Gastrocnemius medialis (tissue), 4 donors: ENCODE data around the gene NFIA. TPM values are rescaled to one million over a fixed set of nuclear protein-coding genes. Genes with fewer than 3 reads are reported as not detected.
A peak's percentile ranks its signal among the peaks of the same experiment; 100 is the strongest.

Experiments
- ATAC-seq, 2 donors: fragments of 150-250 bp; one replicate each; pipeline ENCODE4 v1.9.1; 2016
- DNase-seq, 2 donors: peaks; one replicate each; pipeline ENCODE4 v3.0.0-alpha.2; 2019
- H3K27ac ChIP-seq, 4 donors: fragments of 200-600 bp; sonication (generic); 1 replicate in 1 of 4; 2 replicates in 3 of 4; pipeline ENCODE4 v1.5.1; 2016 to 2018; ENCODE audit warnings: mild to moderate bottlenecking in 2 of 4, moderate library complexity in 1 of 4
- H3K27me3 ChIP-seq, 3 donors: fragments of 200-600 bp; sonication (generic) in 2 of 3; 1 replicate in 1 of 3; 2 replicates in 2 of 3; pipeline versions ENCODE4 v1.5.1 to v1.6.0; 2016 to 2019; ENCODE audit warnings: mild to moderate bottlenecking in 1 of 3, moderate library complexity in 1 of 3
- H3K36me3 ChIP-seq, 2 donors: fragments of 200-600 bp; sonication (generic) in 1 of 2; one replicate each; pipeline ENCODE4 v1.5.1; 2017 to 2018
- H3K4me1 ChIP-seq, 2 donors: fragments of 200-600 bp; sonication (generic) in 1 of 2; one replicate each; pipeline ENCODE4 v1.5.1; 2016 to 2017; ENCODE audit warnings: mild to moderate bottlenecking in 2 of 2
- H3K4me3 ChIP-seq, 4 donors: fragments of 200-600 bp; sonication (generic) in 3 of 4; 1 replicate in 1 of 4; 2 replicates in 3 of 4; pipeline ENCODE4 v1.5.1; 2016 to 2019; ENCODE audit warnings: mild to moderate bottlenecking in 2 of 4
- H3K9me3 ChIP-seq, 3 donors: fragments of 200-600 bp; sonication (generic) in 2 of 3; 1 replicate in 1 of 3; 2 replicates in 2 of 3; pipeline ENCODE4 v1.5.1; 2016 to 2019
- CTCF ChIP-seq, 5 experiments: fragments of 450-650 bp in 3 of 5; fragments of 200-600 bp in 2 of 5; sonication (generic) in 2 of 5; IDR thresholded peaks in 4 of 5; conservative IDR thresholded peaks in 1 of 5; 1 replicate in 4 of 5; 2 replicates in 1 of 5; pipeline ENCODE4 v1.5.1; 2016 to 2019; ENCODE audit warnings: antibody characterized with exemption in 5 of 5, mild to moderate bottlenecking in 3 of 5, moderate library complexity in 3 of 5
- POLR2A ChIP-seq, 2 donors: fragments of 450-650 bp; IDR thresholded peaks; one replicate each; pipeline ENCODE4 v1.6.1; 2017; ENCODE audit warnings: antibody characterized with exemption in 2 of 2, mild to moderate bottlenecking in 2 of 2, moderate library complexity in 2 of 2
- in situ Hi-C, 4 donors: fragments of 200-750 bp; cut with MboI; loops; one replicate each; pipeline versions ENCODE4 v1.15.0 to v1.8.0; 2017; ENCODE audit warnings: low sequenced_read_pairs in 4 of 4
- intact Hi-C: fragments of 100-400 bp; cut with DNase I; formaldehyde crosslinking; loops from one replicate; pipeline ENCODE4 v1.15.1; 2023; ENCODE audit warnings: low total_unique reads
- total RNA-seq, 4 donors: library from RNA; depleted of rRNA; stranded (reverse); fragments of >200 nt; gene quantifications; one replicate each; pipeline versions ENCODE4 v1.1.0 to v1.2.3, GENCODE V29; 2016

NFIA gene
- total RNA-seq, 4 donors from 2014 or later = 12.9 to 27.0 (median 26.6) TPM

GRCh38 chr1:61051443-61051718, 31.0 kb upstream of the NFIA start:
- in situ Hi-C loops (loop anchor here (5.0 to 25.0 kb wide), 5 partner anchors 186 to 293 kb away; no protein-coding TSS in a partner anchor), intact Hi-C loops (loop anchor here (2.0 to 5.0 kb wide), 3 partner anchors 69 to 676 kb away; partner anchors contain the start of gene TM2D1)
- ATAC-seq (no peak), DNase-seq (no peak)
- Histone ChIP-seq H3K36me3 (no peaks in the 10 kb centered on the region), H3K27me3 (no peaks in the 10 kb centered on the region), H3K27ac (peak overlapping the region; percentile 92 to 100 (median 96)), H3K9me3 (no peaks in the 10 kb centered on the region), H3K4me3 (peak overlapping the region; percentile 75 to 99 (median 96)), H3K4me1 (peaks cover 29 to 40% of the 10 kb centered on the region in 2 donors)
- TF ChIP-seq CTCF (IDR thresholded peaks at IDR 0.05 in 4 of 5, conservative IDR thresholded peaks at IDR 0.05 in 1 of 5) (no peak), POLR2A (IDR thresholded peaks at IDR 0.05) (no peak)

- intact Hi-C loops = loop anchor here (2.0 to 5.0 kb wide), 4 partner anchors 29 to 675 kb away; partner anchors contain the start of gene TM2D1
- peaks cover 33 to 41% of the 10 kb centered on the region in 2 donors for H3K4me1 ChIP-seq
- H3K27ac ChIP-seq = peak overlapping the region; percentile 92 to 100 (median 96)
- TF ChIP-seq POLR2A (IDR thresholded peaks at IDR 0.05) (peak; percentile 55 to 69), CTCF (IDR thresholded peaks at IDR 0.05 in 4 of 5, conservative IDR thresholded peaks at IDR 0.05 in 1 of 5) (no peak)
- no peaks in the 10 kb centered on the region for H3K9me3 ChIP-seq
- peak; percentile 33 to 34 for ATAC-seq
- DNase-seq = peak; percentile 74 to 85
- no peaks in the 10 kb centered on the region for H3K27me3 ChIP-seq
- peak overlapping the region; percentile 75 to 99 (median 96) for H3K4me3 ChIP-seq
- in situ Hi-C loops = loop anchor here (5.0 to 25.0 kb wide), 5 partner anchors 185 to 293 kb away; no protein-coding TSS in a partner anchor
- H3K36me3 ChIP-seq = no peaks in the 10 kb centered on the region
Observed at GRCh38 chr1:61051719-61052394, 30.5 kb upstream of the NFIA start.

GRCh38 chr1:61052395-61053225, 29.8 kb upstream of the NFIA start:
- no peak for TF ChIP-seq POLR2A (IDR thresholded peaks at IDR 0.05)
- TF ChIP-seq CTCF (IDR thresholded peaks at IDR 0.05 in 4 of 5, conservative IDR thresholded peaks at IDR 0.05 in 1 of 5) = no peak
- in situ Hi-C loops (loop anchor here (5.0 to 25.0 kb wide), 5 partner anchors 185 to 292 kb away; no protein-coding TSS in a partner anchor), intact Hi-C loops (loop anchor here (2.0 to 5.0 kb wide), 3 partner anchors 28 to 675 kb away; partner anchors contain the start of gene TM2D1)
- peak overlapping the region; percentile 92 to 100 (median 96) for H3K27ac ChIP-seq
- H3K36me3 ChIP-seq = no peaks in the 10 kb centered on the region
- H3K4me3 ChIP-seq = peak overlapping the region; percentile 75 to 99 (median 96)
- ATAC-seq (peak in 1 of 2 donors; percentile 1), DNase-seq (no peak)
- no peaks in the 10 kb centered on the region for H3K27me3 ChIP-seq
- no peaks in the 10 kb centered on the region for H3K9me3 ChIP-seq
- H3K4me1 ChIP-seq = peaks cover 33 to 41% of the 10 kb centered on the region in 2 donors

GRCh38 chr1:61053226-61053711, 29.1 kb upstream of the NFIA start:
- ATAC-seq (no peak), DNase-seq (no peak)
- Histone ChIP-seq H3K27ac (peak overlapping the region; percentile 92 to 100 (median 96)), H3K36me3 (no peaks in the 10 kb centered on the region), H3K9me3 (no peaks in the 10 kb centered on the region), H3K4me3 (peak overlapping the region; percentile 75 to 99 (median 96)), H3K27me3 (no peaks in the 10 kb centered on the region), H3K4me1 (peaks cover 33 to 42% of the 10 kb centered on the region in 2 donors)
- intact Hi-C loops (loop anchor here (2.0 to 5.0 kb wide), 3 partner anchors 28 to 674 kb away; partner anchors contain the start of gene TM2D1), in situ Hi-C loops (loop anchor here (5.0 to 25.0 kb wide), 5 partner anchors 184 to 292 kb away; no protein-coding TSS in a partner anchor)
- TF ChIP-seq POLR2A (IDR thresholded peaks at IDR 0.05) = no peak
- no peak for TF ChIP-seq CTCF (IDR thresholded peaks at IDR 0.05 in 4 of 5, conservative IDR thresholded peaks at IDR 0.05 in 1 of 5)
